ENCODE results near the gene TIAM1.

DNA sequence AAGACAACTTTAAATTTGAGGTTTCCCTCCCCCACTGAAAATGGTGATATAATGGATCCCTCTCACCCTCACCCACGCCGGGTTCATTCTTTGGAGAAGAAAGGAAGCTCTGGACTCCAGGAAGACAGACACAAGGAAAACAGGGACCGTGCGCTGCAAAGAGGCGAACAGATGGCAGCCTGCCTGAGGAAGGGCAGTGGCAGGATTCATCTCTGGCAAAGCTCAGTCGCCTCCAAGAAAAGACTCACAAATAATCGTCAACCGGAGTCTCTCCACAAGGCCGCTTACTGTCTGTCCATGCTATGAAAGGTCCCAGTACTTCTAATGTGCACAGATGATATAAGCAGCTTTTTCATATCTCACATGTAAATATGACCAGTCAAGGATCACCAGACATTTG lies 110.3 kb downstream of the TIAM1 start:
- TF ChIP-seq, protein P1, sequence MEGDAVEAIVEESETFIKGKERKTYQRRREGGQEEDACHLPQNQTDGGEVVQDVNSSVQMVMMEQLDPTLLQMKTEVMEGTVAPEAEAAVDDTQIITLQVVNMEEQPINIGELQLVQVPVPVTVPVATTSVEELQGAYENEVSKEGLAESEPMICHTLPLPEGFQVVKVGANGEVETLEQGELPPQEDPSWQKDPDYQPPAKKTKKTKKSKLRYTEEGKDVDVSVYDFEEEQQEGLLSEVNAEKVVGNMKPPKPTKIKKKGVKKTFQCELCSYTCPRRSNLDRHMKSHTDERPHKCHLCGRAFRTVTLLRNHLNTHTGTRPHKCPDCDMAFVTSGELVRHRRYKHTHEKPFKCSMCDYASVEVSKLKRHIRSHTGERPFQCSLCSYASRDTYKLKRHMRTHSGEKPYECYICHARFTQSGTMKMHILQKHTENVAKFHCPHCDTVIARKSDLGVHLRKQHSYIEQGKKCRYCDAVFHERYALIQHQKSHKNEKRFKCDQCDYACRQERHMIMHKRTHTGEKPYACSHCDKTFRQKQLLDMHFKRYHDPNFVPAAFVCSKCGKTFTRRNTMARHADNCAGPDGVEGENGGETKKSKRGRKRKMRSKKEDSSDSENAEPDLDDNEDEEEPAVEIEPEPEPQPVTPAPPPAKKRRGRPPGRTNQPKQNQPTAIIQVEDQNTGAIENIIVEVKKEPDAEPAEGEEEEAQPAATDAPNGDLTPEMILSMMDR (IDR thresholded peaks at IDR 0.05): no peak
- no peak for TF ChIP-seq POLR2A (IDR thresholded peaks at IDR 0.05)

Data from adrenal gland (tissue), 5 donors.